BLaER1 (cell line): ENCODE results near the gene BBS7.

Experiments
- H3K27ac ChIP-seq: shearing (Covaris generic); formaldehyde crosslinking; 2 replicates; pipeline ENCODE4 v1.8.1; 2022
- H3K27me3 ChIP-seq: shearing (Covaris generic); formaldehyde crosslinking; 2 replicates; pipeline ENCODE4 v1.8.1; 2022
- H3K36me3 ChIP-seq: shearing (Covaris generic); formaldehyde crosslinking; 2 replicates; pipeline ENCODE4 v1.8.1; 2022
- H3K4me1 ChIP-seq: shearing (Covaris generic); formaldehyde crosslinking; 2 replicates; pipeline ENCODE4 v1.8.1; 2022
- H3K4me2 ChIP-seq: shearing (Covaris generic); formaldehyde crosslinking; 2 replicates; pipeline ENCODE4 v1.8.1; 2022
- H3K4me3 ChIP-seq: shearing (Covaris generic); formaldehyde crosslinking; 2 replicates; pipeline ENCODE4 v1.8.1; 2022
- H3K9ac ChIP-seq: shearing (Covaris generic); formaldehyde crosslinking; 2 replicates; pipeline ENCODE4 v1.8.1; 2022
- H3K9me3 ChIP-seq: shearing (Covaris generic); formaldehyde crosslinking; 2 replicates; pipeline ENCODE4 v1.8.1; 2022
- H4K20me1 ChIP-seq: shearing (Covaris generic); formaldehyde crosslinking; 2 replicates; pipeline ENCODE4 v1.8.1; 2022
- Cebpa-rat ChIP-seq: shearing (Covaris generic); IDR thresholded peaks from 2 replicates; pipeline ENCODE4 v1.8.1; 2022

Gene BBS7

DNA sequence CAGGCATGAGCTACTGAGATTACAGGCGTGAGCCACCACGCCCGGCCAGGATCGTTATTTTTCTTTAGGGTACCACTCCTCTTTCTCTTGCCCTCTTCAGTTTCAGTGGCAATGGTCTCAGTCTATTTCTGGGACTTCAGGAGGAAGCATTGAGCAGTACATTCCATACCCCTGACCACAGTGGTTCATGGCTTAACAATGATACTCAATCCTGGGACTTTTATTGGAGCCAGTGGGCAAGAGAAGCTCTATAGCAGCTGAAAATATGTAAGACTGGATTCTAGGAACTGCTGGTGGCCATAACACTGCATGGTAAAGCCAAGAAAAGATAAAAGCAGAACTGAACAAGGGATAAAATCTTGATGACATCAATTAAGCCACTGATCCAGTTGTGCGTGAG lies 40.8 kb downstream of the BBS7 start:
- TF ChIP-seq Cebpa-rat, result no peak
- Histone ChIP-seq H3K27ac (no peak overlapping the region), H3K36me3 (peaks cover 36% of the 10 kb centered on the region), H3K4me1 (no peaks in the 10 kb centered on the region), H4K20me1 (no peaks in the 10 kb centered on the region), H3K9ac (no peak overlapping the region), H3K27me3 (no peaks in the 10 kb centered on the region), H3K4me3 (no peak overlapping the region), H3K4me2 (no peak overlapping the region), H3K9me3 (no peaks in the 10 kb centered on the region)

DNA sequence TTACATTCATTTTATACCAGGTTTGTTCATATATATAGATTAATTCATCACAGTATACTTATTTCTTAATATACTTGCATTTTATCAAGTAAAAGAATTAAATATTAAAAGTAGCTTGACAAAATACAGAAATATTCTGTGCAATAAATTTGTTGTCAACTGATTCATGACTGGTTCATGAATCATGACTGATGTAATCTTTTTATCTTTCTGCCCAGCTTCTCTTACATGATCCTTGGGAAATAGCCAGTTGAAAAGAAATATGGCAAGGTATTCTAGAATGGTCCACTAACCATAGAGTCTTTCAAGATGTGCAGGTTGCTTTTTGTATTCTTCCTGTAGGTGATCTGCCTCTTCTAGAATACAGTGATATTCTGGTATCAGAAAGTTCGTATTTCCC lies 42.4 kb downstream of the BBS7 start:
- H3K27me3 ChIP-seq, result no peaks in the 10 kb centered on the region

DNA sequence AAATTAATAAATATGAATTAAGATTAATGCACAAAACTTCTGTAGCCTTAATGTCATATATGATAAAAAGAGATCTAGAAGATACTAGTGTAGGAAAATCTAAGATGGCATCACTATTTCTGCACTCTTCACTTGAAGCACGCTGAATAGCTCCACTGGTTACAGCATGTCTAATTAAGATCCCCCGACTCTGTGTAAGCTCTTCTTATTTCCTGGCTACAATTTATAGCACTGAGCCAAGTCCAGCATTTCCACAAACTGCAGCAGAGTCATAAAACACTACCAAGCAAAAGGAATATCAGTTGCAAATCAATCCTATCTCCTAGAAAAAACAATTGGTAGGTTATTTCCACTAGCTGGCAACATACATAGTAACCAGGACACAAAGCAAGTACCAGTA lies 45.3 kb downstream of the BBS7 start:
- H3K27ac ChIP-seq, result no peak overlapping the region
- peaks cover 19% of the 10 kb centered on the region for H4K20me1 ChIP-seq
- no peaks in the 10 kb centered on the region for H3K27me3 ChIP-seq
- H3K4me3 ChIP-seq, result no peak overlapping the region
- H3K4me1 ChIP-seq, result peaks cover 18% of the 10 kb centered on the region
- H3K9ac ChIP-seq, result no peak overlapping the region
- no peak overlapping the region for H3K4me2 ChIP-seq
- TF ChIP-seq Cebpa-rat, result no peak
- peaks cover 44% of the 10 kb centered on the region for H3K36me3 ChIP-seq
- no peaks in the 10 kb centered on the region for H3K9me3 ChIP-seq

More for the DNA sequence above, 42.4 kb downstream of the BBS7 start:
- peaks cover 4% of the 10 kb centered on the region; the same call in 1 of the 2 replicates for H4K20me1 ChIP-seq
- H3K27ac ChIP-seq, result no peak overlapping the region
- no peak overlapping the region for H3K4me3 ChIP-seq
- no peak overlapping the region for H3K4me2 ChIP-seq
- no peaks in the 10 kb centered on the region for H3K4me1 ChIP-seq
- TF ChIP-seq Cebpa-rat, result no peak
- no peak overlapping the region for H3K9ac ChIP-seq
- H3K9me3 ChIP-seq, result no peaks in the 10 kb centered on the region
- peaks cover 36% of the 10 kb centered on the region for H3K36me3 ChIP-seq

DNA sequence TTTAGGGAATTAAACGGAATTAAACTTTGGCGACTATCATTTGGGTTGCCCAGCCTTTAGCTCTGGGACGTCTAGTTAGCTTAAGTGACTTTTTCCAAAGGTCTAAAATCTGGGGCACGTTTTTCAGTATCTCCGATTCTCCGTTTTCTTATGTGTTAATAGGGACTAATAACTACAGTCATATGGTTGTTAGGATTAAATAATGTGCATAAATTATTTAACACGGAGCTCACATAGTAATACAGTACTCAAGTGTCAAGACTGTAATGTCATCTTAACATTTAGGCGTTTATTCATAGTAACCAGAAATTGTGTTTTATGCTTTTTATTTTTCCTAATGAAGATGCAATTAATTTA lies 46.1 kb downstream of the BBS7 start:
- H4K20me1 ChIP-seq, result peaks cover 19% of the 10 kb centered on the region
- H3K27me3 ChIP-seq, result no peaks in the 10 kb centered on the region
- H3K9ac ChIP-seq, result peak overlapping the region; percentile 86; the same call in 1 of the 2 replicates
- H3K36me3 ChIP-seq, result peaks cover 45% of the 10 kb centered on the region
- H3K4me3 ChIP-seq, result peak overlapping the region; percentile 89
- TF ChIP-seq Cebpa-rat, result no peak
- H3K27ac ChIP-seq, result peak overlapping the region; percentile 70
- peak overlapping the region; percentile 86 for H3K4me2 ChIP-seq
- peaks cover 18% of the 10 kb centered on the region for H3K4me1 ChIP-seq
- no peaks in the 10 kb centered on the region for H3K9me3 ChIP-seq

DNA sequence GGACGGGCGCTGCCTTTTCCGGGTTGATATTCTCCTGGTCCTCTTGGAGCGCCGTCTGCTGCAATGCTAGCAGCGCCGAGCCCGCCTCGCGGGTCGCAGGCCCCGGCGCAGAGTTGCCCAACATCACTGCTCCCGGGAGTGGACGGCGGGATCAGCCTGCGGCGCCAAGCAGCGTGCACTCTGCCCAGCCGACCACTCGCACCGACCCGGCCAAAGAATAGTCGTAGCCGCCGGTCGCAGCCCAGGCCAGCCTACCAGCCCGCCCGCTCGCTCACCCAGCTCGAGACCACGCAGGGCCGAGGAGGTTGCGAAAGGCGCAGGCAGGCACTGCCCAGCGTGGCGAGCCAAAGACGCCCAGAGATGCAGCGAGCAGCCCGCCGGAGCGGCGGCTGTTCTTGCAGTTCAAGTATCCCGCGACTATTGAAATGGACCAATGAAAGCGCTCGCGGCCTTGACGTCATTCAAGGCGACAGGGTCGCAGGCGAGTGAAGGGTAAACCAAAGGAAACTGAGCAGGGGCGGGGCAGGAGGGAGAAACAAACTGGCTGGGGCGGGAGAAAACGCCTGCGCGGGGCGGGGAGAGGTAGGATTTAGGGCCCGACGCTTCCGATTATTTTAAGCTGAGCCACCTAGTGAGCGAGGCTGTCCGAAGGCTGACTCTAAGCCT lies 46.6 kb downstream of the BBS7 start, which contains the start of gene CCNA2:
TSS of gene CCNA2 (minus strand) at position 379 of the 666 bp plus-strand sequence. CDS start at position 124, 255 bp downstream.
- H3K4me3 ChIP-seq, result peak within 1 kb of the TSS; percentile 89
- peak within 1 kb of the TSS; percentile 86 for H3K9ac ChIP-seq
- peaks cover 50% of the 10 kb centered on the region for H3K36me3 ChIP-seq
- H3K27ac ChIP-seq, result peak within 1 kb of the TSS; percentile 88
- H4K20me1 ChIP-seq, result peaks cover 20% of the 10 kb centered on the region
- TF ChIP-seq Cebpa-rat, result 0 out of 2 replicates have a peak, but pooled peaks have one; percentile 13
- H3K4me2 ChIP-seq, result peak within 1 kb of the TSS; percentile 86
- H3K9me3 ChIP-seq, result no peaks in the 10 kb centered on the region
- peaks cover 18% of the 10 kb centered on the region for H3K4me1 ChIP-seq
- no peaks in the 10 kb centered on the region for H3K27me3 ChIP-seq

DNA sequence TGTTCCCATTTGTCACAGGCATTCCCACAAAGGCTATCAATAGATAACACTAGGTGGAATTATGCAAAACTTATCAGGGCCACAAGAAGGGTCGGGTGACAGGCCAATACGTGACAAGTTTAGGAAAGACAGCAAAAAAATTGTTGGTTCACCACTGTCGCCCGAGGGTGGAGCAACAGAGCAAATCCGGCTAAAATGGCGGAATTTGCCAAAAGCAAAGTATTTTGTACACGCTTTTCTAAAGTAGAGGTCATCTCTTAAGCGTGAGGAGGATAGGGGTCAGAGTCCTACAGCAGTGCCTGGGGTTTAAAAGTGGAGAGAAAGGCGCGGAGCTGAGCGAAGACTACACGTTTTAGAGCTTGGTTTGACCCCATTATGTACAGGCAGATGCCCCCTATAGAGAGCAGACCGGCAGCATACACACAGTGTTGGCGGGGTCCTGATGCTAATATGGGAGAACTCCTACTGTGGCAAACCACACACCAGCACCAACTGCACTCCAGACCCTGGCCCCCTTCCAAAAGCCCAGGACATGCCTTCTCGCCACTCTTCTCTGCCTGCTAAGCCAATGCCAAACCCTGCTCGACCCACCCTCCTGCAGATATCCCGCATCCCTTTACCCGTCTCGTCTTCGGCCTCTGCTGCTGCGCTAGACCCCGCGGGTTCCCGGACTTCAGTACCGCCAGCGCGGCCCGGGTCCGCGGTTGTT lies 47.3 kb downstream of the BBS7 start:
- Histone ChIP-seq H4K20me1 (peaks cover 26% of the 10 kb centered on the region), H3K4me2 (peak overlapping the region; percentile 86), H3K27ac (peak overlapping the region; percentile 88), H3K4me1 (peaks cover 18% of the 10 kb centered on the region), H3K4me3 (peak overlapping the region; percentile 89), H3K36me3 (peaks cover 53% of the 10 kb centered on the region), H3K9me3 (no peaks in the 10 kb centered on the region), H3K9ac (peak overlapping the region; percentile 86), H3K27me3 (no peaks in the 10 kb centered on the region)
- no peak for TF ChIP-seq Cebpa-rat

DNA sequence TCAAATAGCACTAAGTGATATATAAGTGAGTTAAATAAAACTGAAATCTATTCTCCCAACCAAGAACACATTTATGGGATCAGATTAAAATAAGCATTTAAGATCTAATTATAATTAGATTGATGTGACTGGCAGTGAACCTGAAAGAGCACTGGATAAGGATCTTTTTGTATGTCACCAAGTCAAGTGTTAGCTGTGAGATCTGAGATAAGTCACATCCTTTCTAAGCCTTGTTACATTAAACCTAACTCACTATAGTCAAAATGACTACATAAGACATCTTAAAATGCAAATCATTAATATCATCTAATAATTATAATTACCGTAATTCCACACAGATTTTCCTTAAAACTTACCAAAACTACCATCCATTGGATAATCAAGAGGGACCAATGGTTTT lies 48.2 kb downstream of the BBS7 start:
- H3K9ac ChIP-seq, result peak overlapping the region; percentile 86; the same call in 1 of the 2 replicates

DNA sequence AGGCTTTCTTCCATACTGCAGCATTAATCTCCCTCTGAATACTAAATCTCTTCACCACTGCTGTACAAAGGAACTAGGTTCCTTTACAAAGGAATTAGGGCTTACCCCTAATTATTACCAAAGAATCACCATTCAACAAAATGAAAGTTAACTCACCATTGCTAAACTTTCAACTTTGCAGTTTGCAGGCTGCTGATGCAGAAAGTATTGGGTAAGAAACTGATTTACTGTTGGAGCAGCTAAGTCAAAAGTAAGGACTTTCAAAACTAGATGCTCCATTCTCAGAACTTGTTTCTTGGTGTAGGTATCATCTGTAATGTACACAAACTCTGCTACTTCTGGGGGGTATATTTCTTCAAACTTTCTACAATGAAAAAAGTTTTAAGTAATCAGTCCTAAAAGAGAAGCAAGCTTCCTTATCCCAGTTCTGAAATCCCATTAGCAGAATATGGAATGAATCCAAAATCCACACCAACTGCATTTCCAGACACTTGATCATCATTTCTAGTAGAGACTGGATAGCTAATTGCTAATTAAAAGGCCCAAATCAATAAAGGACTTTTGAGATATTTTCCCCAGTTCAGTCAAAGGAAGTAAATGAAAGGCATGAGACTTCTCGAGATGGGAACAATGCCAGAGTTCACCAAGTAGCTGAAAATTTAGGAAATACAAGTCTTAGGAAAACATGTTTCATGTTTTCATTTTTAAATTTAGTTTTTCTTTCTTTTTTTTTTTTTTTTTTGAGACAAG lies 50.9 kb downstream of the BBS7 start:
- Histone ChIP-seq H4K20me1 (peaks cover 61% of the 10 kb centered on the region), H3K4me2 (no peak overlapping the region), H3K27ac (no peak overlapping the region), H3K4me1 (peaks cover 18% of the 10 kb centered on the region), H3K27me3 (no peaks in the 10 kb centered on the region), H3K9me3 (no peaks in the 10 kb centered on the region), H3K36me3 (peaks cover 79% of the 10 kb centered on the region), H3K4me3 (no peak overlapping the region), H3K9ac (no peak overlapping the region)
- TF ChIP-seq Cebpa-rat, result no peak

More for the DNA sequence above, 48.2 kb downstream of the BBS7 start:
- H4K20me1 ChIP-seq, result peaks cover 34% of the 10 kb centered on the region
- no peaks in the 10 kb centered on the region for H3K9me3 ChIP-seq
- peaks cover 57% of the 10 kb centered on the region for H3K36me3 ChIP-seq
- no peak overlapping the region for H3K27ac ChIP-seq
- H3K4me3 ChIP-seq, result peak overlapping the region; percentile 89
- H3K27me3 ChIP-seq, result no peaks in the 10 kb centered on the region
- H3K4me1 ChIP-seq, result peaks cover 18% of the 10 kb centered on the region
- no peak for TF ChIP-seq Cebpa-rat
- peak overlapping the region; percentile 86 for H3K4me2 ChIP-seq

DNA sequence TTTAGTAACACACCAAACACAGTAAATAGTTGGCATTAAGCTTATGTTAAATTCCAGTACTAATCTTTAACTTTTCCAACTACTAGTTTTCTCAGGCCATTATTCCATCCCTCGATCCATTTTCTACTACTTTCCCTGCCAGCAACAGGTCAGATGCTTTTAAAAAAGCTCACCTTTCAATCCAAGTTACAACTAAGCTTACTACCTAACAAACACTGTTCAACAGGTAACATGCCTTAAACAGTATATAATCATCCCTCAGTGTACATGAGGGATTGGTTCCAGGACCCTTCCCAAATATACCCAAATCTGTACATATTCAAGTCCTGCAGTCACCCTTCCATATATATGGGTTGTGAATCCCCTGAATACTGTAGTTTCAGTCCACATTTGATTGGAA lies 52.1 kb downstream of the BBS7 start:
- TF ChIP-seq Cebpa-rat, result no peak
- Histone ChIP-seq H3K4me1 (peaks cover 18% of the 10 kb centered on the region), H3K27ac (no peak overlapping the region), H3K9ac (no peak overlapping the region), H3K4me3 (no peak overlapping the region), H3K4me2 (no peak overlapping the region), H4K20me1 (peaks cover 60% of the 10 kb centered on the region), H3K9me3 (no peaks in the 10 kb centered on the region), H3K27me3 (no peaks in the 10 kb centered on the region), H3K36me3 (peaks cover 87% of the 10 kb centered on the region)
